Activated naive CD8-positive, alpha-beta T cell (primary cell): ENCODE data around the gene EYA4.

Experiments
- H3K27ac Mint-ChIP-seq: one replicate; pipeline ENCODE4 v1.8.0; 2021; ENCODE audit warnings: mixed read lengths
- H3K27me3 Mint-ChIP-seq: one replicate; pipeline ENCODE4 v1.8.0; 2021; ENCODE audit warnings: mixed read lengths
- H3K36me3 Mint-ChIP-seq: one replicate; pipeline ENCODE4 v1.8.0; 2021; ENCODE audit warnings: mixed read lengths
- H3K4me1 Mint-ChIP-seq: one replicate; pipeline ENCODE4 v1.8.0; 2021; ENCODE audit warnings: low read depth, mixed read lengths
- H3K4me3 Mint-ChIP-seq: one replicate; pipeline ENCODE4 v1.8.0; 2021; ENCODE audit warnings: mild to moderate bottlenecking, mixed read lengths
- H3K9me3 Mint-ChIP-seq: one replicate; pipeline ENCODE4 v1.8.0; 2021; ENCODE audit warnings: low read depth, mixed read lengths

EYA4 gene

GRCh38 chr6:133501675-133502270, 260.6 kb downstream of the EYA4 start:
- Mint-ChIP-seq H3K4me3 (no peak overlapping the region), H3K36me3 (no peaks in the 10 kb centered on the region), H3K4me1 (no peaks in the 10 kb centered on the region), H3K27ac (no peak overlapping the region), H3K27me3 (peaks cover 3% of the 10 kb centered on the region), H3K9me3 (no peaks in the 10 kb centered on the region)

GRCh38 chr6:133502441-133503335, 261.5 kb downstream of the EYA4 start:
- no peak overlapping the region for H3K27ac Mint-ChIP-seq
- H3K9me3 Mint-ChIP-seq = no peaks in the 10 kb centered on the region
- H3K27me3 Mint-ChIP-seq = peaks cover 3% of the 10 kb centered on the region
- no peaks in the 10 kb centered on the region for H3K36me3 Mint-ChIP-seq
- no peaks in the 10 kb centered on the region for H3K4me1 Mint-ChIP-seq
- no peak overlapping the region for H3K4me3 Mint-ChIP-seq

GRCh38 chr6:133503336-133503729, 262.2 kb downstream of the EYA4 start:
- H3K9me3 Mint-ChIP-seq = no peaks in the 10 kb centered on the region
- no peaks in the 10 kb centered on the region for H3K4me1 Mint-ChIP-seq
- no peak overlapping the region for H3K4me3 Mint-ChIP-seq
- H3K27me3 Mint-ChIP-seq = peaks cover 3% of the 10 kb centered on the region
- H3K36me3 Mint-ChIP-seq = no peaks in the 10 kb centered on the region
- no peak overlapping the region for H3K27ac Mint-ChIP-seq

- H3K4me3 Mint-ChIP-seq = no peak overlapping the region
- H3K9me3 Mint-ChIP-seq = no peaks in the 10 kb centered on the region
- H3K36me3 Mint-ChIP-seq = no peaks in the 10 kb centered on the region
- no peaks in the 10 kb centered on the region for H3K4me1 Mint-ChIP-seq
- H3K27ac Mint-ChIP-seq = no peak overlapping the region
- H3K27me3 Mint-ChIP-seq = peaks cover 3% of the 10 kb centered on the region
These were observed 263.0 kb downstream of the EYA4 start for GRCh38 chr6:133504158-133504557.

- Mint-ChIP-seq H3K27me3 (peaks cover 3% of the 10 kb centered on the region), H3K36me3 (no peaks in the 10 kb centered on the region), H3K27ac (no peak overlapping the region), H3K4me1 (no peaks in the 10 kb centered on the region), H3K9me3 (no peaks in the 10 kb centered on the region), H3K4me3 (no peak overlapping the region)
These were observed 263.6 kb downstream of the EYA4 start for GRCh38 chr6:133504761-133505160.

- Mint-ChIP-seq H3K4me3 (no peak overlapping the region), H3K27me3 (peaks cover 3% of the 10 kb centered on the region), H3K27ac (no peak overlapping the region), H3K4me1 (no peaks in the 10 kb centered on the region), H3K9me3 (no peaks in the 10 kb centered on the region), H3K36me3 (no peaks in the 10 kb centered on the region)
These were observed 264.5 kb downstream of the EYA4 start for GRCh38 chr6:133505681-133506080.

- no peak overlapping the region for H3K27ac Mint-ChIP-seq
- H3K4me1 Mint-ChIP-seq = no peaks in the 10 kb centered on the region
- no peak overlapping the region for H3K4me3 Mint-ChIP-seq
- H3K36me3 Mint-ChIP-seq = no peaks in the 10 kb centered on the region
- H3K27me3 Mint-ChIP-seq = peaks cover 4% of the 10 kb centered on the region
- H3K9me3 Mint-ChIP-seq = no peaks in the 10 kb centered on the region
These were observed 271.4 kb downstream of the EYA4 start for GRCh38 chr6:133512410-133513016.

GRCh38 chr6:133523816-133524215, 282.7 kb downstream of the EYA4 start:
- Mint-ChIP-seq H3K27me3 (peaks cover 2% of the 10 kb centered on the region), H3K4me1 (no peaks in the 10 kb centered on the region), H3K27ac (no peak overlapping the region), H3K36me3 (no peaks in the 10 kb centered on the region), H3K4me3 (no peak overlapping the region), H3K9me3 (no peaks in the 10 kb centered on the region)

- H3K4me3 Mint-ChIP-seq = no peak overlapping the region
- no peaks in the 10 kb centered on the region for H3K9me3 Mint-ChIP-seq
- no peak overlapping the region for H3K27ac Mint-ChIP-seq
- no peaks in the 10 kb centered on the region for H3K36me3 Mint-ChIP-seq
- peaks cover 2% of the 10 kb centered on the region for H3K27me3 Mint-ChIP-seq
- H3K4me1 Mint-ChIP-seq = no peaks in the 10 kb centered on the region
These were observed 285.3 kb downstream of the EYA4 start for GRCh38 chr6:133526436-133526835.

GRCh38 chr6:133528566-133528965, 287.4 kb downstream of the EYA4 start:
- no peak overlapping the region for H3K4me3 Mint-ChIP-seq
- no peak overlapping the region for H3K27ac Mint-ChIP-seq
- peaks cover 2% of the 10 kb centered on the region for H3K27me3 Mint-ChIP-seq
- no peaks in the 10 kb centered on the region for H3K36me3 Mint-ChIP-seq
- no peaks in the 10 kb centered on the region for H3K4me1 Mint-ChIP-seq
- no peaks in the 10 kb centered on the region for H3K9me3 Mint-ChIP-seq

GRCh38 chr6:133532908-133533307, 291.8 kb downstream of the EYA4 start:
- Mint-ChIP-seq H3K36me3 (no peaks in the 10 kb centered on the region), H3K4me3 (no peak overlapping the region), H3K4me1 (no peaks in the 10 kb centered on the region), H3K9me3 (no peaks in the 10 kb centered on the region), H3K27me3 (peaks cover 2% of the 10 kb centered on the region), H3K27ac (no peak overlapping the region)

- Mint-ChIP-seq H3K27ac (no peak overlapping the region), H3K36me3 (no peaks in the 10 kb centered on the region), H3K27me3 (peaks cover 11% of the 10 kb centered on the region), H3K4me1 (no peaks in the 10 kb centered on the region), H3K4me3 (no peak overlapping the region), H3K9me3 (no peaks in the 10 kb centered on the region)
These were observed 298.5 kb downstream of the EYA4 start for GRCh38 chr6:133539502-133540259.

- no peaks in the 10 kb centered on the region for H3K9me3 Mint-ChIP-seq
- no peak overlapping the region for H3K4me3 Mint-ChIP-seq
- no peaks in the 10 kb centered on the region for H3K4me1 Mint-ChIP-seq
- H3K36me3 Mint-ChIP-seq = no peaks in the 10 kb centered on the region
- peaks cover 11% of the 10 kb centered on the region for H3K27me3 Mint-ChIP-seq
- H3K27ac Mint-ChIP-seq = no peak overlapping the region
These were observed 299.2 kb downstream of the EYA4 start for GRCh38 chr6:133540361-133540760.

GRCh38 chr6:133541040-133541439, 299.9 kb downstream of the EYA4 start:
- no peaks in the 10 kb centered on the region for H3K36me3 Mint-ChIP-seq
- H3K4me3 Mint-ChIP-seq = no peak overlapping the region
- no peaks in the 10 kb centered on the region for H3K9me3 Mint-ChIP-seq
- H3K27ac Mint-ChIP-seq = no peak overlapping the region
- no peaks in the 10 kb centered on the region for H3K4me1 Mint-ChIP-seq
- H3K27me3 Mint-ChIP-seq = peaks cover 11% of the 10 kb centered on the region
